ENCODE data around the gene TMEM240. TPM values are rescaled to one million over a fixed set of nuclear protein-coding genes. Genes with fewer than 3 reads are reported as not detected.

Gene TMEM240
- total and polyA plus RNA-seq, 11 donors = 1.5 to 12.4 (median 4.2) TPM; not detected in 1

GRCh38 chr1:1544544-1544943 is 4.1 kb upstream of the TMEM240 start:
- no peaks in the 10 kb centered on the region for H3K9me3 ChIP-seq
- peaks cover 0 to 45% (median 12%) of the 10 kb centered on the region in 12 donors for H3K4me1 ChIP-seq
- TF ChIP-seq CTCF (IDR thresholded peaks at IDR 0.05) (no peak), POLR2A (IDR thresholded peaks at IDR 0.05) (no peak)
- WGBS, 4 donors = 87 to 95% (median 92%) methylated on average over 10 of the region's 10 CpGs
- ATAC-seq (no peak), DNase-seq (no peak)
- peaks cover 0 to 38% (median 18%) of the 10 kb centered on the region in 9 donors for H3K36me3 ChIP-seq
- H3K27me3 ChIP-seq = no peaks in the 10 kb centered on the region
- intact Hi-C loops (cut with DNase I) = no loop called here
- peak overlapping the region in 8 of 12 donors; percentile 46 to 91 (median 72) for H3K27ac ChIP-seq
- H3K4me3 ChIP-seq = no peak overlapping the region

- ATAC-seq = peak; percentile 77 to 89 (median 84)
- TF ChIP-seq POLR2A (IDR thresholded peaks at IDR 0.05) = no peak
- TF ChIP-seq CTCF (IDR thresholded peaks at IDR 0.05) = no peak
- no peaks in the 10 kb centered on the region for H3K27me3 ChIP-seq
- H3K4me3 ChIP-seq = peak overlapping the region in 8 of 12 donors; percentile 12 to 45 (median 28)
- H3K36me3 ChIP-seq = peaks cover 0 to 38% (median 18%) of the 10 kb centered on the region in 9 donors
- peak overlapping the region in 11 of 12 donors; percentile 32 to 91 (median 69) for H3K27ac ChIP-seq
- no peaks in the 10 kb centered on the region for H3K9me3 ChIP-seq
- intact Hi-C loops (cut with DNase I) = no loop called here
- peak; percentile 84 to 94 (median 88) for DNase-seq
- peaks cover 0 to 53% (median 20%) of the 10 kb centered on the region in 12 donors for H3K4me1 ChIP-seq
- 51 to 70% (median 60%) methylated on average over 16 to 19 of the region's 19 CpGs for WGBS, 4 donors
Measured at GRCh38 chr1:1543706-1544099, 3.3 kb upstream of the TMEM240 start.

- intact Hi-C loops (cut with DNase I) = no loop called here
- DNase-seq = no peak
- Histone ChIP-seq H3K4me3 (peak overlapping the region in 8 of 12 donors; percentile 12 to 45 (median 28)), H3K36me3 (peaks cover 0 to 38% (median 18%) of the 10 kb centered on the region in 9 donors), H3K4me1 (peaks cover 0 to 55% (median 21%) of the 10 kb centered on the region in 12 donors), H3K9me3 (no peaks in the 10 kb centered on the region), H3K27me3 (no peaks in the 10 kb centered on the region), H3K27ac (peak overlapping the region in 11 of 12 donors; percentile 32 to 91 (median 68))
- WGBS, 4 donors = 73 to 80% (median 75%) methylated on average over 44 to 45 of the region's 45 CpGs
- TF ChIP-seq POLR2A (IDR thresholded peaks at IDR 0.05) = no peak
- TF ChIP-seq CTCF (IDR thresholded peaks at IDR 0.05) = no peak
- ATAC-seq = peak in 3 of 4 donors; percentile 9 to 20 (median 10)
Measured at GRCh38 chr1:1542766-1543705, 2.6 kb upstream of the TMEM240 start.
